Upper lobe of right lung (tissue), 1 donor: ENCODE measurements around the gene DENND1B. TPM values are rescaled to one million over a fixed set of nuclear protein-coding genes. Genes with fewer than 3 reads are reported as not detected.

Source experiments
- ATAC-seq: fragments of 200-7000 bp; cut with Tn5 transposase; one replicate; pipeline ENCODE4 v1.9.1; 2020; ENCODE audit warnings: mild to moderate bottlenecking, moderate library complexity
- DNase-seq: peaks from one replicate; pipeline ENCODE4 v3.0.0-alpha.2; 2020
- H3K27ac ChIP-seq: fragments of 200-600 bp; one replicate; pipeline ENCODE4 v1.8.0; 2022
- H3K27me3 ChIP-seq: fragments of 200-600 bp; one replicate; pipeline ENCODE4 v1.8.0; 2022; ENCODE audit warnings: mild to moderate bottlenecking
- H3K36me3 ChIP-seq: fragments of 200-600 bp; one replicate; pipeline ENCODE4 v1.8.0; 2022
- H3K4me1 ChIP-seq: fragments of 200-600 bp; one replicate; pipeline ENCODE4 v1.8.0; 2022
- H3K4me3 ChIP-seq: fragments of 200-600 bp; one replicate; pipeline ENCODE4 v1.8.0; 2022; ENCODE audit warnings: mild to moderate bottlenecking
- H3K9me3 ChIP-seq: fragments of 200-600 bp; one replicate; pipeline ENCODE4 v1.8.0; 2022
- CTCF ChIP-seq: fragments of 200-600 bp; IDR thresholded peaks from one replicate; pipeline ENCODE4 v1.8.0; 2022; ENCODE audit warnings: antibody characterized with exemption
- intact Hi-C: fragments of 100-400 bp; cut with DNase I; formaldehyde crosslinking; loops from one replicate; pipeline ENCODE4 v1.11.0; 2022
- total RNA-seq: library from RNA; stranded (reverse); fragmentation: NEBNext Ultra II Directional; extraction: Animal tissue kit (Norgen Biotek cat#: 25700); gene quantifications from one replicate; pipeline ENCODE4 v1.2.1, GENCODE V29; 2021
- donor health status: DM: no; HTN: yes; CAD: no; lungs with severe emphysema.

DENND1B gene
- total RNA-seq, 1 donor from 2014 or later = 20.1 TPM

- Histone ChIP-seq H3K4me3 (peak overlapping the region; percentile 63), H3K9me3 (no peaks in the 10 kb centered on the region), H3K36me3 (no peaks in the 10 kb centered on the region), H3K27me3 (no peaks in the 10 kb centered on the region), H3K27ac (peak overlapping the region; percentile 92), H3K4me1 (peaks cover 26% of the 10 kb centered on the region)
- TF ChIP-seq CTCF = no peak
- intact Hi-C loops = no loop called here
- ATAC-seq (no peak), DNase-seq (no peak)
Observed at GRCh38 chr1:197773856-197774255, 1.4 kb downstream of the DENND1B start.

DNA sequence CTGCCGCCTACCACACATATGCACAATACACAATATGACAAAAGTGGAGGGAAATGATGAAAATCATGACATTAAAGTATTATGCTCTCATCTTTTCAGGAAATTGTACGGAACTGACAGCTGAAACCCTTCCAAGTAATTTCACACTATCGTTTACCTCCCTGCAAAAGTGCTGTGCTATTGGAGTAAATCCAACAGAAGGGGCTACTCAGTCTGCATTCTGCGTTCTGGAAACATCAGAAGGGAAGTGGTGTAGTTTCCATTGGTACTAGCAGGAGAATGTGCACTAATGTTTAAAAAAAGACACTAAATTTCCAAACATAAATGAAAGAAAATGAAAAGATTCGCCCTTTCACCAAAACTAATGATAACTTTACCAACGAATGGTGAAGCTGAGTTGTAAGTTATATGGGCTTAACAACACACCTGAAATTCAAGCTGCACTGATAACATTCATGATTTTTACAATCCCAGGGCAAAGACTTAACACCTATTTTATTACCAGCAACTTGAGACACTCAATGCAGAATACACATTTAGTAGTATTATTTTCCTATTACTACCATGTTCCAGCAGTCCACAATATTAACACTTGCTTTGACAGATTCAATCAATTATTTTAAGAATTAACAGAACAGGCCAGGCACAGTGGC lies 3.2 kb downstream of the DENND1B start:
- Histone ChIP-seq H3K27ac (no peak overlapping the region), H3K36me3 (no peaks in the 10 kb centered on the region), H3K9me3 (no peaks in the 10 kb centered on the region), H3K27me3 (no peaks in the 10 kb centered on the region), H3K4me1 (peaks cover 33% of the 10 kb centered on the region), H3K4me3 (no peak overlapping the region)
- no peak for ATAC-seq
- intact Hi-C loops = no loop called here
- DNase-seq = no peak
- TF ChIP-seq CTCF = no peak

GRCh38 chr1:197771386-197771785 lies 3.9 kb downstream of the DENND1B start:
- no peaks in the 10 kb centered on the region for H3K9me3 ChIP-seq
- H3K4me1 ChIP-seq = peaks cover 38% of the 10 kb centered on the region
- no peaks in the 10 kb centered on the region for H3K36me3 ChIP-seq
- no peaks in the 10 kb centered on the region for H3K27me3 ChIP-seq
- no peak overlapping the region for H3K4me3 ChIP-seq
- H3K27ac ChIP-seq = no peak overlapping the region
- DNase-seq (no peak), ATAC-seq (no peak)
- TF ChIP-seq CTCF = no peak
- intact Hi-C loops = no loop called here

DNA sequence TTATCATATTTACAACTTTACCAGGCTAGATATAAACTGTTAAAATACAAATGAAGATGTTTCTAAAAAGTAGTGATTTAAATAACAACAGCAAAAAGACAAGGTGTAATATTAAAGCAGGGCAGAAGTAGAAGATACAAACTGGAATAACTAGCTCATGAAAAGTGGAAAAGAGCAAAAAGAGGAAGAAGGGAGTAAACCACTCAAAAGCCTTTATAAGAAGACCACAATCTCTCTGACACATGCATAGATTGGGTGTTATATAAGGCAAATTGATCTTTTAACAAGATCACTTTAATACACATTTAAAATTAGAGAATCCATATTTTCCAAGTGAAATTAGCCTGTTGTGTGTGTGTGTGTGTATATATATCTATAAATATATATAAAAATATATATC lies 5.0 kb downstream of the DENND1B start:
- H3K27me3 ChIP-seq = no peaks in the 10 kb centered on the region
- intact Hi-C loops = no loop called here
- no peak overlapping the region for H3K4me3 ChIP-seq
- ATAC-seq (no peak), DNase-seq (no peak)
- no peaks in the 10 kb centered on the region for H3K9me3 ChIP-seq
- H3K27ac ChIP-seq = no peak overlapping the region
- no peaks in the 10 kb centered on the region for H3K36me3 ChIP-seq
- TF ChIP-seq CTCF = no peak
- peaks cover 31% of the 10 kb centered on the region for H3K4me1 ChIP-seq

DNA sequence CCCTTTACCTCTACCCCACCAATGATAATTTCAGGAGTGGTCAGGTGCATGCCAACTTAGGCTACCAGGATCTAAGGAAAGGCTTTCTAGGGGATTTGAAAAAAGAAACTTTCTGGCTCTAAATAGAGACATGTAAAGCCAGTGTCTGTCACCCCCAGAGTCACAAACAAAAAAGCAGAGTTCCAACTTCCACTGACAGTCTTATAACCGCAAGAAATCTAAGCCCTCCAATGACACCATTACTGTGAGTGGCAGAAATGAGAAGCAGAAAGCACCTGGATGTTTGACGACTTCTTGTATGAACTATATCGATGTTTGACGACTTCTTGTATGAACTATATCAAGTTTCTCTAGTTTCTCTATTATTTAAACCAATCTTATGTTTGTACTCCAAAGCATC lies 6.0 kb downstream of the DENND1B start:
- H3K4me3 ChIP-seq = no peak overlapping the region
- TF ChIP-seq CTCF = no peak
- DNase-seq = no peak
- H3K36me3 ChIP-seq = no peaks in the 10 kb centered on the region
- peaks cover 31% of the 10 kb centered on the region for H3K4me1 ChIP-seq
- ATAC-seq = no peak
- no peaks in the 10 kb centered on the region for H3K27me3 ChIP-seq
- intact Hi-C loops = no loop called here
- H3K27ac ChIP-seq = no peak overlapping the region
- no peaks in the 10 kb centered on the region for H3K9me3 ChIP-seq
